ENCODE measurements around the gene CDKN2B-AS1.

The CDKN2B-AS1 gene

DNA sequence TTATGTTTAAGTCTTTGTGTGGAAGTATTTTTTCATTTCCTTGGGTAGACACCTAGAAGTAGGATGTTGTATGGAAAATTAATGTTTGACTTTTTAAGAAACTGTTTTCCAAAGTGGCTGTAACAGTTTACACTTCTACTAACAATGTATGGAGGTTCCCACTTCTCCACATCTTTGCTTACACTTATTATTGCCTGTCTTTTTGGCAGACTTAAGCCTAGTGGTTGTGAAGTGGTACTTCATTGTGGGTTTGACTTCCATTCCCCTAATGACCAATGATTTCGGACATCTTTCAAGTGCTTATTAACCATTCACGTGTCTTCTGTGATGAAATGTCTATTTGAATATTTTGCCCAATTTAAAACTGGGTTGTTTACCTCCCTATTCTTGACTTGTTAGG is 106.0 kb downstream of the CDKN2B-AS1 start:
- H3K4me3 ChIP-seq (ENCODE audit: low read depth, low read length), result no peak overlapping the region
- TF ChIP-seq, protein P1, sequence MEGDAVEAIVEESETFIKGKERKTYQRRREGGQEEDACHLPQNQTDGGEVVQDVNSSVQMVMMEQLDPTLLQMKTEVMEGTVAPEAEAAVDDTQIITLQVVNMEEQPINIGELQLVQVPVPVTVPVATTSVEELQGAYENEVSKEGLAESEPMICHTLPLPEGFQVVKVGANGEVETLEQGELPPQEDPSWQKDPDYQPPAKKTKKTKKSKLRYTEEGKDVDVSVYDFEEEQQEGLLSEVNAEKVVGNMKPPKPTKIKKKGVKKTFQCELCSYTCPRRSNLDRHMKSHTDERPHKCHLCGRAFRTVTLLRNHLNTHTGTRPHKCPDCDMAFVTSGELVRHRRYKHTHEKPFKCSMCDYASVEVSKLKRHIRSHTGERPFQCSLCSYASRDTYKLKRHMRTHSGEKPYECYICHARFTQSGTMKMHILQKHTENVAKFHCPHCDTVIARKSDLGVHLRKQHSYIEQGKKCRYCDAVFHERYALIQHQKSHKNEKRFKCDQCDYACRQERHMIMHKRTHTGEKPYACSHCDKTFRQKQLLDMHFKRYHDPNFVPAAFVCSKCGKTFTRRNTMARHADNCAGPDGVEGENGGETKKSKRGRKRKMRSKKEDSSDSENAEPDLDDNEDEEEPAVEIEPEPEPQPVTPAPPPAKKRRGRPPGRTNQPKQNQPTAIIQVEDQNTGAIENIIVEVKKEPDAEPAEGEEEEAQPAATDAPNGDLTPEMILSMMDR (IDR thresholded peaks at IDR 0.05; ENCODE audit: insufficient read depth, low read depth, low read length, missing control alignments), result peak; percentile 23
- DNase-seq (ENCODE audit: low read depth), result peak; percentile 18

DNA sequence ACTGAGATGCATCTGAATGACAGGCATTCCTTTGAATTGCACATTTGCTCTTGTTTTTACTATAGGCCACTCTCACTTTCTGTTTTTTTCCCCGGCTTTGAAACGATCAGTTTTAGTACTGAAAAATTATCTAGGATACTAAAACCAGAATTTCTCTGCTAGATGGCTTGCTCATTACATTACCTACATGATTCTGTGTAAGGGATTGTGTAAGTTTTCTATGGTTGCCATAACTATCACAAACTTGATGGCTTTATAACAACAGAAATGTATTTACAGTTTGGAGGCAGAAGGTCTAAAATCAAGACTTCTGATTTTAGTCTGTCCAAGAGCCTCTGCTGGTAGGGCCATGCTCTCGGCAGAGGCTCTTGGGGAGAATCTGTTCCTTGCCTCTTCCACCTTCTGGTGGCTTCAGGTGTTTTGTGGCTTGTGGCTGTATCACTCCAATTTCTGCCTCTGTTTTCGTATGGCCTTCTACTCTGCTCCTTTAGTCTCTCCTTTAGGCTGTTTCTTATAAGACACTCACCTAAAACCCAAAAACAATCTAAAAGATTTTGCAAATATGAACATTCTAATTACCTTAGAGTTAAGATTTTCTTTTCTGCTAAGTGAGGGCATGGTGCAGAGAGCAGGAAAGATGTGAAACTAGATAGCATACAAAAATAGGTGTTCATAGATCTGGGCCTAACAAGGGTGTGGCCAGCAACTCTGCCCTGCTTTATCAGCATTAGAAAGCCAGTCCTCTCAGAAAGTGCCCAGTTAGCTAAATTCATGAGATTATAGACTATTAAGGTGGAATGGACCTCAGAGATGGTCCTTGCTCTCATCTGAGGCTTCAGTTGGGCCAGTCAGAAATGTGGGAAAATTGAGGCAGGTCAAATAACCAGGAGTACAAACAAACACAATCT is 107.8 kb downstream of the CDKN2B-AS1 start:
- DNase-seq (ENCODE audit: low read depth), result no peak
- no peak overlapping the region for H3K4me3 ChIP-seq (ENCODE audit: low read depth, low read length)

DNA sequence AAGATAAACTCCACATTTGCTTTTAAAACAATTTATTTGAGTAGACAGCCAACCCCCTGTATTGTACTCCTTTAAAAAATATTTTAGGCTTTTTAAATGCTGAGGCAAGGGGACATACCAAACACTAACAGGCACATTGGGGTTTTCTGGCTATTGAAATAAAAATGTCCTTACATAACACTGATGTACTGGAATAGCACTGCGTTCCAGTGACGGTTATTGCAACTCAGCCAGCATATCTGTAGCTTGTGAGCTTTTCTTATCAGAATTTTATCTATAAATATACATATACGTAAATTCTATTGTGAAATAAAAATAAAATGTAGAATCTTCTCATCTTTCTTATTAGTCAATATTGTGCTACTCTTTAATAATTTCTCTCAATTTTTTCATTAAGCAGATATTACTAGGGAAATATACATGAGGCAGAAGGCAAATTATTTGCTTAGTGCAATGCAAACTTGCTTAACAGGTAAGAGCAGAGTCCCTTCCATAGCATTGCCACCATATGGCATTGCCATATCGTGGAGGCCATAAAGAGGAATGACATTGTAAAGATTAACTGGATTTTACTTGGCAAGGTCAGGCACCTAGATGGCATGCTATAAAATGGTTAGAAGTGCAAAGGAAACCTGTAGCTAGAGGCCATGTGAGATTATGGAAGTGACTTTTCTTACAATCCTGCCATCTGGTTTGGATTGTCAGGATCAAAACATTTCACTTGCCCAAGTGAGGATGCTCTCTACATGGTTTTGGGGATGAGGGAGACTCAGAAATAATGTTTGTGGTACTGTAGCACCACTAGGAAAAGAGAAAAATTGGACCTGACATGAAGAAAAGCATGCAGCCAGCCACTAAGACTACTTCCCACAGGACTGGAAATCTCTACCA is 109.3 kb downstream of the CDKN2B-AS1 start:
- no peak for DNase-seq (ENCODE audit: low read depth)
- TF ChIP-seq, protein P1 (IDR thresholded peaks at IDR 0.05; ENCODE audit: insufficient read depth, low read depth, low read length, missing control alignments), result no peak

More for the DNA sequence above, 107.8 kb downstream of the CDKN2B-AS1 start:
- TF ChIP-seq, protein P1 (IDR thresholded peaks at IDR 0.05; ENCODE audit: insufficient read depth, low read depth, low read length, missing control alignments), result no peak

DNA sequence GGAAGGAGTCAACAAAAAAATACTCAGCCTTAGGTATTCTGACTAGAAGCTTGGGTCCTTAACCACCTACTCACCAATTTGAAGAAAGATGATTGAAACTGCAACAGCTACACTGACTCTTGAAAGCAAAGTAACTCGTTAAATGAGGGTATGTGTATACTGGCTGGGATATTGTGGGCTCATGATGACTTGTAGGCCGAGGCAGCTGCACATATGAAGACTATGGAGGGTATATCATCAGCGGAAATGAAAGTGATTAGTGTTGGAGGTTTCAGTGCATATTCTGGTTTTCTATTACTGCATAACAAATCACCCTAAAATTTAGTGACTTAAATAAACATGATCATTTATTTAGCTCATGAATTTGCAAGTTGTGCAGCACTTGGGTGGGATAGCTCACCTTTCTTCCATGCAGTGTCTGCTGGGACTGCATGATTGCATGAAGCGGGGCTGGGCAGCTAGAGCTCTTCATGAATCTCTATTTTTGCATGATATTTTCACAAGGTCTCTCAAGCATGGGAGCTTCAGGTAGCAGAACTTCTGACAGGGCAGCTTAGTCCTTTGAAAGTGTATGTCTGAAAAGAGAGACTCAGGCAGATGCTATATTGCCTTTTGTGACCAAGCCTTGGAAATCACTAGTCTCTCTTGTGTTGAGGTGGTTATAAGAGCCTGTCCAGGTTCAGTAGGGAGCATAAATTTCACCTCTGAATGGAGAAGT is 110.6 kb downstream of the CDKN2B-AS1 start:
- H3K4me3 ChIP-seq (ENCODE audit: low read depth, low read length), result no peak overlapping the region
- DNase-seq (ENCODE audit: low read depth), result peak; percentile 85
- TF ChIP-seq, protein P1 (IDR thresholded peaks at IDR 0.05; ENCODE audit: insufficient read depth, low read depth, low read length, missing control alignments), result no peak

More for the DNA sequence above, 109.3 kb downstream of the CDKN2B-AS1 start:
- H3K4me3 ChIP-seq (ENCODE audit: low read depth, low read length), result no peak overlapping the region

DNA sequence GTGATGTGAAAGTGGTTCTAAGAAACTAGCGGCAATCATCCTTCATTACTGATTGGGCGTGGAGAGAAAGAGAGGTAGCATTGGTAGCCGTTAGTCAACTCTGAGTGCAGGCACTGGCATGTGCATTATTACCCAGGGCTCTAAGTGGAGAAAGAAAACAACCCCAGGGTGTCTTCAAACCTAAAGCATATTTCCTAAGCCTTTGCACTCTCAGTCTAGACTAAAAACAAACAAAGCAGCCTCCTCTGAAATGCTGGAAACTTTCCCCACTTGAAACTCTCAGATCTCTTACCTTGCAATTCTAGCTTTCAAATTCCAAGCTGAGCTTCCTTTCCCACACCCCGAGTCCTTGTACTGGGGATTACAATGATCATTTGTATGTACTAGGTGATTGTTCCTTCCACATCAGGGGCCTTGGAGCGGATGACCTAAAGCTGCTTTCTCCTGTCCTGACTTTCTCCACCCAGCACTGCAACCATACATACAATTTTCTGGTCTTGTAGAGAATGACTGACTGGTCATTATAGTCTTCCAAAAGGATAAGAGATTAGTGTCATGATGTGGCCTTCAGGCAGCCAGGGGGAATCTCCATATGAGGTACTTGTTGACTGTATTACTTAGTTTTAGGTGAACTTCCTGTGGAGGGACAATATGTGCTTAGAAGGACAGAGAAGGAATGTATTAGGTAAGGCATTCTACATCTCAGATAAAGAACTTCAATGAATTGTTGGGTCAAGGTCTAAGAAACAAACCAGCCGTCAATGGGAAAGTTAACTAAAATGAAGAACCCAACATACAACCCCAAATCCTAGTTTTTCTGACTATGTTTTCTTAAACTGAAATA is 112.8 kb downstream of the CDKN2B-AS1 start:
- TF ChIP-seq, protein P1 (IDR thresholded peaks at IDR 0.05; ENCODE audit: insufficient read depth, low read depth, low read length, missing control alignments), result no peak
- DNase-seq (ENCODE audit: low read depth), result no peak
- H3K4me3 ChIP-seq (ENCODE audit: low read depth, low read length), result no peak overlapping the region
